Endothelial cell of umbilical vein (primary cell): Measurements from ENCODE around the gene ZNF12. TPM values are rescaled to one million over a fixed set of nuclear protein-coding genes. Genes with fewer than 3 reads are reported as not detected.

Experiments
- BruUV-seq: library from RNA; stranded (reverse); fragments of 400-500 nt; replicated peaks from 2 replicates; lab custom pipeline; 2021; lab: Mats Ljungman, UMichigan
- CTCF ChIA-PET: fragments of 300-600, 350-600 bp; sonication (Branson Sonifier 250); formaldehyde crosslinking; loops from one replicate; lab custom pipeline; 2021; ENCODE audit warnings: antibody characterized with exemption, inconsistent platforms; lab: Charles Lee
- POLR2A ChIA-PET: fragments of 300-600, 350-600 bp; sonication (Branson Sonifier 250); formaldehyde crosslinking; loops from one replicate; lab custom pipeline; 2021; ENCODE audit warnings: antibody characterized with exemption, inconsistent platforms; lab: Charles Lee
- DNase-seq: peaks from one replicate; pipeline ENCODE4 v3.0.0-alpha.2; 2011; ENCODE audit warnings: low read depth, low spot score
- FAIRE-seq: peaks from 2 replicates; lab custom pipeline; 2011; peaks lifted over from hg19 to GRCh38; lab: Jason Lieb, UNC
- H2AFZ ChIP-seq: 2 replicates; pipeline ENCODE4 v1.6.0; 2012; ENCODE audit warnings: low read depth, low read length, control low read depth, inconsistent platforms
- H3K27ac ChIP-seq: 2 replicates; pipeline ENCODE4 v1.5.1; 2011; ENCODE audit warnings: low read depth, mild to moderate bottlenecking, control low read depth, low read length, moderate library complexity; ENCODE audit not compliant: insufficient read depth
- H3K27me3 ChIP-seq, 2 experiments: 2 replicates each; pipeline versions ENCODE4 v1.6.0 to v1.6.1; 2011; ENCODE audit warnings: low read length in 2 of 2, mixed read lengths in 1 of 2; ENCODE audit not compliant: control insufficient read depth in 2 of 2, insufficient read depth in 2 of 2
- H3K36me3 ChIP-seq, 2 experiments: 2 replicates in 1 of 2; 3 replicates in 1 of 2; pipeline ENCODE4 v1.5.1; 2011; ENCODE audit warnings: low read length in 2 of 2, mild to moderate bottlenecking in 1 of 2, moderate library complexity in 1 of 2; ENCODE audit not compliant: control insufficient read depth in 2 of 2, insufficient read depth in 2 of 2; ENCODE audit errors: extremely low read depth in 1 of 2
- H3K4me1 ChIP-seq: 3 replicates; pipeline ENCODE4 v1.5.1; 2011; ENCODE audit warnings: mild to moderate bottlenecking, low read length; ENCODE audit not compliant: control insufficient read depth, insufficient read depth; ENCODE audit errors: extremely low read depth
- H3K4me2 ChIP-seq: 2 replicates; pipeline ENCODE4 v1.6.1; 2011; ENCODE audit warnings: low read length, control low read depth, mixed read lengths; ENCODE audit not compliant: insufficient read depth
- H3K4me3 ChIP-seq, 3 experiments: fragments of 200-600 bp in 1 of 3; sonication (generic), shearing (Covaris generic) in 1 of 3; replicated peaks in 1 of 3; 2 replicates each; pipeline ENCODE4 v1.5.1; 2011 to 2016; ENCODE audit warnings: control low read depth in 3 of 3, low read length in 3 of 3, mild to moderate bottlenecking in 2 of 3, inconsistent platforms in 1 of 3, low read depth in 1 of 3, moderate library complexity in 1 of 3; ENCODE audit not compliant: insufficient read depth in 1 of 3
- H3K79me2 ChIP-seq: 2 replicates; pipeline ENCODE4 v1.6.0; 2012; ENCODE audit warnings: low read length, inconsistent platforms; ENCODE audit not compliant: control insufficient read depth, insufficient read depth
- H3K9ac ChIP-seq: replicated peaks from 2 replicates; pipeline ENCODE3; 2011; ENCODE audit warnings: low read length, control low read depth; ENCODE audit not compliant: insufficient read depth; ENCODE audit errors: extremely low read depth
- H3K9me1 ChIP-seq: replicated peaks from 3 replicates; pipeline ENCODE4 v1.6.0; 2011; ENCODE audit warnings: mild to moderate bottlenecking, low read length; ENCODE audit not compliant: control insufficient read depth, insufficient read depth; ENCODE audit errors: extremely low read depth
- H3K9me3 ChIP-seq: replicated peaks from 2 replicates; pipeline ENCODE4 v1.5.1; 2012; ENCODE audit warnings: low read length, inconsistent platforms; ENCODE audit not compliant: control insufficient read depth, insufficient read depth
- H4K20me1 ChIP-seq: replicated peaks from 2 replicates; pipeline ENCODE3; 2011; ENCODE audit warnings: mild to moderate bottlenecking, low read length; ENCODE audit not compliant: control insufficient read depth, insufficient read depth; ENCODE audit errors: extremely low read depth
- EZH2 ChIP-seq: IDR thresholded peaks from 2 replicates; pipeline ENCODE4 v1.6.1; 2012; ENCODE audit warnings: borderline replicate concordance, low read depth, mild to moderate bottlenecking, moderate library complexity, low read length, inconsistent platforms; ENCODE audit not compliant: severe bottlenecking
- FOS ChIP-seq: IDR thresholded peaks from 2 replicates; pipeline ENCODE4 v1.6.1; 2011; ENCODE audit warnings: mild to moderate bottlenecking, low read length, moderate library complexity, borderline replicate concordance; ENCODE audit not compliant: insufficient read depth
- GATA2 ChIP-seq: IDR thresholded peaks from 2 replicates; pipeline ENCODE4 v1.7.0; 2011; ENCODE audit warnings: low read depth, mild to moderate bottlenecking, moderate library complexity, mixed read lengths, low read length; ENCODE audit not compliant: insufficient read length, insufficient read depth
- JUN ChIP-seq: IDR thresholded peaks from 2 replicates; pipeline ENCODE4 v1.6.1; 2011; ENCODE audit warnings: borderline replicate concordance, low read depth; ENCODE audit not compliant: insufficient read length, insufficient read depth
- MYC ChIP-seq: IDR thresholded peaks from one replicate; pipeline ENCODE4 v1.6.1; 2011; ENCODE audit warnings: mild to moderate bottlenecking, low read depth, low read length
- POLR2A ChIP-seq: IDR thresholded peaks from 2 replicates; pipeline ENCODE4 v1.6.1; 2012; ENCODE audit warnings: low read depth, mild to moderate bottlenecking, control low read depth, low read length
- POLR2AphosphoS5 ChIP-seq: IDR thresholded peaks from 2 replicates; pipeline ENCODE4 v1.6.1; 2012; ENCODE audit warnings: low read depth, mild to moderate bottlenecking, control low read depth, low read length, moderate library complexity; ENCODE audit not compliant: insufficient read depth
- dilution Hi-C: fragments of 300-500 bp; cut with MboI; formaldehyde crosslinking; loops from one replicate; pipeline ENCODE4 v1.15.0; 2019; ENCODE audit warnings: low sequenced_read_pairs; ENCODE audit not compliant: extremely low pct_ligation_motif_present
- intact Hi-C: fragments of 100-400 bp; cut with micrococcal nuclease; formaldehyde crosslinking; loops from one replicate; pipeline ENCODE4 v1.10.0; 2022
- polyA plus RNA-seq, 4 experiments: library from polyadenylated mRNA; depleted of rRNA in 3 of 4; stranded (reverse) in 3 of 4; unstranded in 1 of 4; fragments of >200 nt; gene quantifications; 2 replicates each; pipeline versions ENCODE4 v1.2.1 to v1.2.3, GENCODE V29; 2011 to 2012; ENCODE audit warnings: missing spikeins in 1 of 4
- total RNA-seq: library from RNA; stranded (reverse); gene quantifications from 2 replicates; pipeline ENCODE4 v1.2.3, GENCODE V29; 2021
- TF ChIP-seq, protein P1 (sequence below), 2 donors: IDR thresholded peaks; 1 replicate in 1 of 2; 2 replicates in 1 of 2; pipeline ENCODE4 v1.5.1; 2011; ENCODE audit warnings: low read length in 2 of 2, mild to moderate bottlenecking in 2 of 2, moderate library complexity in 2 of 2, control low read depth in 1 of 2, inconsistent platforms in 1 of 2, low read depth in 1 of 2; ENCODE audit not compliant: insufficient read depth in 1 of 2; ENCODE audit errors: extremely low read depth in 1 of 2
- TF ChIP-seq, protein P2 (sequence below): IDR thresholded peaks from 2 replicates; pipeline ENCODE4 v1.6.1; 2011; ENCODE audit not compliant: insufficient read depth, insufficient read length

The ZNF12 gene
- total and polyA plus RNA-seq, 2 donors (not counting 3 experiments of a cell fraction or from before 2014, with no cell fraction given): 5.0 to 13.4 TPM

DNA sequence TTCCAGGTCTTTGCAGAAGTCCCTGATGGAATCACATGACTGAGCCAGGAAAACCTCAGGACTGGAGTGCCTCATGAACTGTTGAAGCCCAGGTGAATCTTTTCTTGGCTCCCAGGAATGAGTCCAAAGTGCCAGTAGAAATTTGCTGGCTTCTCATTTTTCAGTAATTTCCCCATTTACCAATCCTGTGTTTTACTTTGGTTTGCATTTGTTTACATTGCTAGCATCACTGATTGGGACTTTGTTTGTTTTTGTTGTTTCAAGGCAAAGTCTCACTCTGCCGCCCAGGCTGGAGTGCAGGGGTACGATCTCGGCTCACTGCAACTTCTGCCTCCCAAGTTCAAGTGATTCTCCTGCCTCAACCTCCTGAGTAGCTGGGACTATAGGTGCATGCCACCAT is 1.6 kb upstream of the ZNF12 start:
- Histone ChIP-seq H3K79me2 (peaks cover 31% of the 10 kb centered on the region), H3K36me3 (peaks cover 8 to 10% of the 10 kb centered on the region in 2 experiments), H2AFZ (no peak overlapping the region), H3K4me1 (peaks cover 12% of the 10 kb centered on the region), H3K27me3 (no peaks in the 10 kb centered on the region), H3K27ac (no peak overlapping the region), H3K9me3 (no peaks in the 10 kb centered on the region), H4K20me1 (no peaks in the 10 kb centered on the region), H3K4me3 (no peak overlapping the region), H3K4me2 (no peak overlapping the region), H3K9ac (no peak overlapping the region), H3K9me1 (no peaks in the 10 kb centered on the region)
- no peak for DNase-seq
- FAIRE-seq: no peak
- ChIA-PET POLR2A (no interaction called here), CTCF (no interaction called here)
- BruUV-seq: no TSS peak
- intact Hi-C loops (loop anchor here (5.0 kb wide), 3 partner anchors 41 to 131 kb away; partner anchors contain the start of genes INTS15 and ZDHHC4), dilution Hi-C loops (no loop called here)
- TF ChIP-seq EZH2 (no peak), JUN (no peak), GATA2 (no peak), FOS (no peak), POLR2AphosphoS5 (no peak), MYC (no peak), POLR2A (no peak)
- TF ChIP-seq, protein P1, sequence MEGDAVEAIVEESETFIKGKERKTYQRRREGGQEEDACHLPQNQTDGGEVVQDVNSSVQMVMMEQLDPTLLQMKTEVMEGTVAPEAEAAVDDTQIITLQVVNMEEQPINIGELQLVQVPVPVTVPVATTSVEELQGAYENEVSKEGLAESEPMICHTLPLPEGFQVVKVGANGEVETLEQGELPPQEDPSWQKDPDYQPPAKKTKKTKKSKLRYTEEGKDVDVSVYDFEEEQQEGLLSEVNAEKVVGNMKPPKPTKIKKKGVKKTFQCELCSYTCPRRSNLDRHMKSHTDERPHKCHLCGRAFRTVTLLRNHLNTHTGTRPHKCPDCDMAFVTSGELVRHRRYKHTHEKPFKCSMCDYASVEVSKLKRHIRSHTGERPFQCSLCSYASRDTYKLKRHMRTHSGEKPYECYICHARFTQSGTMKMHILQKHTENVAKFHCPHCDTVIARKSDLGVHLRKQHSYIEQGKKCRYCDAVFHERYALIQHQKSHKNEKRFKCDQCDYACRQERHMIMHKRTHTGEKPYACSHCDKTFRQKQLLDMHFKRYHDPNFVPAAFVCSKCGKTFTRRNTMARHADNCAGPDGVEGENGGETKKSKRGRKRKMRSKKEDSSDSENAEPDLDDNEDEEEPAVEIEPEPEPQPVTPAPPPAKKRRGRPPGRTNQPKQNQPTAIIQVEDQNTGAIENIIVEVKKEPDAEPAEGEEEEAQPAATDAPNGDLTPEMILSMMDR (IDR thresholded peaks at IDR 0.05; ENCODE audit: extremely low read depth in 1 of 2, insufficient read depth in 1 of 2, low read depth in 1 of 2, low read length in 2 of 2): no peak
- TF ChIP-seq, protein P2, sequence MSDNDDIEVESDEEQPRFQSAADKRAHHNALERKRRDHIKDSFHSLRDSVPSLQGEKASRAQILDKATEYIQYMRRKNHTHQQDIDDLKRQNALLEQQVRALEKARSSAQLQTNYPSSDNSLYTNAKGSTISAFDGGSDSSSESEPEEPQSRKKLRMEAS: no peak
